ENCODE results near the gene RNF133.

- no peak for TF ChIP-seq CTCF (IDR thresholded peaks at IDR 0.05)
- no peak for TF ChIP-seq POLR2A (IDR thresholded peaks at IDR 0.05)
Measured at GRCh38 chr7:122706836-122707235, 7.9 kb upstream of the RNF133 start.
